HepG2 (cell line): Measurements from ENCODE around the gene PBOV1. TPM values are rescaled to one million over a fixed set of nuclear protein-coding genes. Genes with fewer than 3 reads are reported as not detected.

Experiments used
- CEBPB ChIP-seq: IDR thresholded peaks from 2 replicates; pipeline ENCODE4 v1.6.1; 2011; ENCODE audit warnings: low read depth, low read length, improper control_type of control experiment, borderline replicate concordance
- ETV5 ChIP-seq: IDR thresholded peaks from 2 replicates; pipeline ENCODE4 v1.6.1; 2018; ENCODE audit warnings: missing biosample characterization, missing genetic modification reagents, inconsistent platforms, borderline replicate concordance
- FOXA3 ChIP-seq: IDR thresholded peaks from 2 replicates; pipeline ENCODE4 v1.6.1; 2016; ENCODE audit warnings: missing genetic modification reagents, missing compliant biosample characterization
- KAT8 ChIP-seq: IDR thresholded peaks from 2 replicates; pipeline ENCODE4 v1.6.1; 2016; ENCODE audit warnings: missing genetic modification reagents, missing compliant biosample characterization
- KDM6A ChIP-seq: IDR thresholded peaks from 2 replicates; pipeline ENCODE4 v1.6.1; 2016; ENCODE audit warnings: low read depth
- KLF11 ChIP-seq: IDR thresholded peaks from 2 replicates; pipeline ENCODE4 v1.6.1; 2016; ENCODE audit warnings: missing compliant biosample characterization
- NR2C2 ChIP-seq: sonication (generic); formaldehyde crosslinking; IDR thresholded peaks from 2 replicates; pipeline ENCODE4 v1.4.0; 2020; ENCODE audit warnings: missing genetic modification reagents, mild to moderate bottlenecking, moderate library complexity, borderline replicate concordance
- ONECUT2 ChIP-seq: sonication (generic); formaldehyde crosslinking; IDR thresholded peaks from 2 replicates; pipeline ENCODE4 v1.4.0; 2020; ENCODE audit warnings: missing genetic modification reagents
- PCBP2 ChIP-seq: fragments of 200-400 bp; formaldehyde crosslinking; optimal IDR thresholded peaks from 2 replicates; pipeline ENCODE3; 2018; ENCODE audit warnings: low read length, low read depth; ENCODE audit not compliant: poor library complexity, severe bottlenecking
- RARA ChIP-seq: IDR thresholded peaks from 2 replicates; pipeline ENCODE4 v1.6.1; 2016; ENCODE audit warnings: missing genetic modification reagents, missing compliant biosample characterization
- SALL2 ChIP-seq: sonication (generic); formaldehyde crosslinking; IDR thresholded peaks from 2 replicates; pipeline ENCODE4 v1.8.1; 2023; ENCODE audit warnings: mild to moderate bottlenecking, missing genetic modification reagents, inconsistent platforms
- SMAD3 ChIP-seq: sonication (generic); formaldehyde crosslinking; IDR thresholded peaks from 2 replicates; pipeline ENCODE4 v1.4.0; 2020; ENCODE audit warnings: missing genetic modification reagents
- SMYD3 ChIP-seq: sonication (generic); formaldehyde crosslinking; IDR thresholded peaks from 2 replicates; pipeline ENCODE4 v1.8.1; 2023; ENCODE audit warnings: mild to moderate bottlenecking, missing genetic modification reagents
- SP2 ChIP-seq: sonication (generic); formaldehyde crosslinking; IDR thresholded peaks from 2 replicates; pipeline ENCODE4 v1.5.1; 2020; ENCODE audit warnings: mild to moderate bottlenecking, missing genetic modification reagents
- TGIF2 ChIP-seq: IDR thresholded peaks from 2 replicates; pipeline ENCODE4 v1.6.1; 2016; ENCODE audit warnings: control low read depth, missing compliant biosample characterization
- U2AF1 ChIP-seq: fragments of 200-400 bp; formaldehyde crosslinking; optimal IDR thresholded peaks from 2 replicates; pipeline ENCODE3; 2017; ENCODE audit warnings: mild to moderate bottlenecking, low read depth, low read length
- ZNF282 ChIP-seq: fragments of 450-650 bp; IDR thresholded peaks from 2 replicates; pipeline ENCODE4 v1.6.1; 2018; ENCODE audit not compliant: partially characterized antibody
- ZNF354B ChIP-seq: sonication (generic); formaldehyde crosslinking; IDR thresholded peaks from 2 replicates; pipeline ENCODE4 v1.8.0; 2022; ENCODE audit warnings: mild to moderate bottlenecking, missing genetic modification reagents
- ZNF737 ChIP-seq: sonication (generic); formaldehyde crosslinking; IDR thresholded peaks from 2 replicates; pipeline ENCODE4 v1.5.0; 2020; ENCODE audit warnings: missing genetic modification reagents, mild to moderate bottlenecking, borderline replicate concordance
- ZNF766 ChIP-seq: sonication (generic); formaldehyde crosslinking; IDR thresholded peaks from 2 replicates; pipeline ENCODE4 v1.5.0; 2020; ENCODE audit warnings: missing genetic modification reagents, borderline replicate concordance
- ZNF839 ChIP-seq: sonication (generic); formaldehyde crosslinking; IDR thresholded peaks from 2 replicates; pipeline ENCODE4 v1.4.0; 2020; ENCODE audit warnings: missing genetic modification reagents, mild to moderate bottlenecking, borderline replicate concordance
- ZSCAN29 ChIP-seq: sonication (generic); formaldehyde crosslinking; conservative IDR thresholded peaks from 2 replicates; pipeline ENCODE4 v1.4.0; 2020; ENCODE audit warnings: mild to moderate bottlenecking, missing genetic modification reagents
- polyA plus RNA-seq, 8 experiments: library from polyadenylated mRNA; depleted of rRNA in 3 of 8; stranded (reverse) in 7 of 8; unstranded in 1 of 8; fragments of >200 nt; fragmentation: Illumina TruSeq in 4 of 8; extraction: Trizol in 4 of 8; gene quantifications; 2 replicates each; pipeline versions ENCODE4 v1.2.1 to v1.2.3, GENCODE V29; 2011 to 2016; ENCODE audit warnings: low read depth in 4 of 8, missing spikeins in 1 of 8, mixed read lengths in 1 of 8; ENCODE audit not compliant: insufficient read depth in 1 of 8
- total RNA-seq, 5 experiments: library from RNA; depleted of rRNA; stranded (reverse); fragments of >200 nt; fragmentation: Illumina TruSeq; extraction: Trizol; gene quantifications; 2 replicates each; pipeline ENCODE4 v1.2.3, GENCODE V29; 2016; ENCODE audit warnings: low read depth in 1 of 5
- TF ChIP-seq, protein P1 (sequence below): sonication (generic); formaldehyde crosslinking; IDR thresholded peaks from 2 replicates; pipeline ENCODE4 v1.4.0; 2020; ENCODE audit warnings: missing genetic modification reagents
- TF ChIP-seq, protein P2 (sequence below): sonication (generic); formaldehyde crosslinking; IDR thresholded peaks from 2 replicates; pipeline ENCODE4 v1.4.0; 2020; ENCODE audit warnings: missing genetic modification reagents
- TF ChIP-seq, protein P3 (sequence below): sonication (generic); formaldehyde crosslinking; IDR thresholded peaks from 2 replicates; pipeline ENCODE4 v1.5.1; 2020; ENCODE audit warnings: missing genetic modification reagents, mild to moderate bottlenecking, borderline replicate concordance
- TF ChIP-seq, protein P4 (sequence below): sonication (generic); formaldehyde crosslinking; IDR thresholded peaks from 2 replicates; pipeline ENCODE4 v1.4.0; 2020; ENCODE audit warnings: missing genetic modification reagents

PBOV1 gene
- total and polyA plus RNA-seq, 2 of the 13 experiments (the other 11 are each of a cell fraction or from before 2014, with no cell fraction given) = not detected

DNA sequence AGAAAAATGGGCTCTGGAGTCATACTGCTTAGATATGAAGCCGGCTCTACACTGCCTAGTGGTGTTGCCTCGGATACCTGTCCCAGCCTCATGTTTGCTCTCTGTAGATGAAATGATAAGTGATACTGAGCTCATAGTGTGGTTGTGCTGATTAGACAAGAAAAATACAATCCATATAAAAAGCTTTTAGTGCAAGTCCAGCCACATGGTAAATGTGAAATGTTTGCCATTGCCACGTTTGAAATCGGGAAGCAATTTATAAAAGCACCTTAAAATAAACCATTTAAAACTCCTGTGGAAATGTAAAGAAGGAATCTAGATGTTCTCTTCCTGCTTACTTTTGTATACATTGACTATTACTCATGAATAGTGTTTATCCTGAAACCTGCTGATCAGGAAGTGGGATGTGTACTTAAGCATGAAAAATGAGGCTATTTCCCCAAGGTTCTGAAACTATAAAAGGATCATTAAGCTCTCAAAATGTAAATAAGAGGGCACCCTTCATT is 13.1 kb upstream of the PBOV1 start (continued):
- TF ChIP-seq SP2 (CRISPR knock-in tag) (no peak), NR2C2 (CRISPR knock-in tag) (no peak), TGIF2 (CRISPR knock-in tag) (no peak), ETV5 (CRISPR knock-in tag) (peak; percentile 84), KAT8 (peak; percentile 9; the same call in 1 of the 2 replicates), KLF11 (CRISPR knock-in tag) (no peak), PCBP2 (no peak), ZNF737 (no peak), ZNF354B (CRISPR knock-in tag) (no peak), ONECUT2 (no peak), SMAD3 (0 out of 2 replicates have a peak, but pooled peaks have one; percentile 44), SALL2 (CRISPR knock-in tag) (no peak), ZNF839 (CRISPR knock-in tag) (no peak), ZSCAN29 (CRISPR knock-in tag) (0 out of 2 replicates have a peak, but pooled peaks have one; percentile 55), FOXA3 (CRISPR knock-in tag) (peak; percentile 94), SMYD3 (CRISPR knock-in tag) (no peak), ZNF282 (no peak), U2AF1 (no peak), KDM6A (CRISPR knock-in tag) (0 out of 2 replicates have a peak, but pooled peaks have one; percentile 54), CEBPB (no peak), ZNF766 (no peak), RARA (peak; percentile 79)
- TF ChIP-seq, protein P1, sequence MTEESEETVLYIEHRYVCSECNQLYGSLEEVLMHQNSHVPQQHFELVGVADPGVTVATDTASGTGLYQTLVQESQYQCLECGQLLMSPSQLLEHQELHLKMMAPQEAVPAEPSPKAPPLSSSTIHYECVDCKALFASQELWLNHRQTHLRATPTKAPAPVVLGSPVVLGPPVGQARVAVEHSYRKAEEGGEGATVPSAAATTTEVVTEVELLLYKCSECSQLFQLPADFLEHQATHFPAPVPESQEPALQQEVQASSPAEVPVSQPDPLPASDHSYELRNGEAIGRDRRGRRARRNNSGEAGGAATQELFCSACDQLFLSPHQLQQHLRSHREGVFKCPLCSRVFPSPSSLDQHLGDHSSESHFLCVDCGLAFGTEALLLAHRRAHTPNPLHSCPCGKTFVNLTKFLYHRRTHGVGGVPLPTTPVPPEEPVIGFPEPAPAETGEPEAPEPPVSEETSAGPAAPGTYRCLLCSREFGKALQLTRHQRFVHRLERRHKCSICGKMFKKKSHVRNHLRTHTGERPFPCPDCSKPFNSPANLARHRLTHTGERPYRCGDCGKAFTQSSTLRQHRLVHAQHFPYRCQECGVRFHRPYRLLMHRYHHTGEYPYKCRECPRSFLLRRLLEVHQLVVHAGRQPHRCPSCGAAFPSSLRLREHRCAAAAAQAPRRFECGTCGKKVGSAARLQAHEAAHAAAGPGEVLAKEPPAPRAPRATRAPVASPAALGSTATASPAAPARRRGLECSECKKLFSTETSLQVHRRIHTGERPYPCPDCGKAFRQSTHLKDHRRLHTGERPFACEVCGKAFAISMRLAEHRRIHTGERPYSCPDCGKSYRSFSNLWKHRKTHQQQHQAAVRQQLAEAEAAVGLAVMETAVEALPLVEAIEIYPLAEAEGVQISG (CRISPR knock-in tag) = no peak
- TF ChIP-seq, protein P2, sequence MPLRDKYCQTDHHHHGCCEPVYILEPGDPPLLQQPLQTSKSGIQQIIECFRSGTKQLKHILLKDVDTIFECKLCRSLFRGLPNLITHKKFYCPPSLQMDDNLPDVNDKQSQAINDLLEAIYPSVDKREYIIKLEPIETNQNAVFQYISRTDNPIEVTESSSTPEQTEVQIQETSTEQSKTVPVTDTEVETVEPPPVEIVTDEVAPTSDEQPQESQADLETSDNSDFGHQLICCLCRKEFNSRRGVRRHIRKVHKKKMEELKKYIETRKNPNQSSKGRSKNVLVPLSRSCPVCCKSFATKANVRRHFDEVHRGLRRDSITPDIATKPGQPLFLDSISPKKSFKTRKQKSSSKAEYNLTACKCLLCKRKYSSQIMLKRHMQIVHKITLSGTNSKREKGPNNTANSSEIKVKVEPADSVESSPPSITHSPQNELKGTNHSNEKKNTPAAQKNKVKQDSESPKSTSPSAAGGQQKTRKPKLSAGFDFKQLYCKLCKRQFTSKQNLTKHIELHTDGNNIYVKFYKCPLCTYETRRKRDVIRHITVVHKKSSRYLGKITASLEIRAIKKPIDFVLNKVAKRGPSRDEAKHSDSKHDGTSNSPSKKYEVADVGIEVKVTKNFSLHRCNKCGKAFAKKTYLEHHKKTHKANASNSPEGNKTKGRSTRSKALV (CRISPR knock-in tag) = no peak
- TF ChIP-seq, protein P3, sequence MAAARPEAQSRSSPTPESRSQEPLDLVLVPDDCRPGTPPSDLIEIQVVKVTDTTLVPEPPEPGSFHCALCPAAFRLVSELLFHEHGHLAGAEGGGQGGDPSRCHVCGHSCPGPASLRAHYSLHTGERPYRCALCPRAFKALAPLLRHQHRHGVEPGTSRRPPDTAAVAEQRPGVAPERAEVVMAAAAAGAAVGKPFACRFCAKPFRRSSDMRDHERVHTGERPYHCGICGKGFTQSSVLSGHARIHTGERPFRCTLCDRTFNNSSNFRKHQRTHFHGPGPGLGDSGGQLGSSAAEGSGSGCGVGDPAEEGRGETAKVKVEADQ (CRISPR knock-in tag) = no peak
- TF ChIP-seq, protein P4, sequence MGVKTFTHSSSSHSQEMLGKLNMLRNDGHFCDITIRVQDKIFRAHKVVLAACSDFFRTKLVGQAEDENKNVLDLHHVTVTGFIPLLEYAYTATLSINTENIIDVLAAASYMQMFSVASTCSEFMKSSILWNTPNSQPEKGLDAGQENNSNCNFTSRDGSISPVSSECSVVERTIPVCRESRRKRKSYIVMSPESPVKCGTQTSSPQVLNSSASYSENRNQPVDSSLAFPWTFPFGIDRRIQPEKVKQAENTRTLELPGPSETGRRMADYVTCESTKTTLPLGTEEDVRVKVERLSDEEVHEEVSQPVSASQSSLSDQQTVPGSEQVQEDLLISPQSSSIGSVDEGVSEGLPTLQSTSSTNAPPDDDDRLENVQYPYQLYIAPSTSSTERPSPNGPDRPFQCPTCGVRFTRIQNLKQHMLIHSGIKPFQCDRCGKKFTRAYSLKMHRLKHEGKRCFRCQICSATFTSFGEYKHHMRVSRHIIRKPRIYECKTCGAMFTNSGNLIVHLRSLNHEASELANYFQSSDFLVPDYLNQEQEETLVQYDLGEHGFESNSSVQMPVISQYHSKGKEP (CRISPR knock-in tag) = no peak
